H1 (cell line): ENCODE measurements around the gene SH3BP5. TPM values are rescaled to one million over a fixed set of nuclear protein-coding genes. Genes with fewer than 3 reads are reported as not detected.

Experiments
- CBX5 ChIP-seq: fragments of 300-800, 300-1000 bp; sonication (generic); IDR thresholded peaks from 2 replicates; pipeline ENCODE4 v1.7.1; 2016; ENCODE audit warnings: antibody characterized with exemption, low read length, low read depth
- CTBP2 ChIP-seq: IDR thresholded peaks from 2 replicates; pipeline ENCODE4 v1.7.0; 2011; ENCODE audit warnings: borderline replicate concordance, mild to moderate bottlenecking, moderate library complexity, mixed read lengths, low read length; ENCODE audit not compliant: insufficient read depth, insufficient read length
- EP300 ChIP-seq, 2 experiments: IDR thresholded peaks; 1 replicate in 1 of 2; 2 replicates in 1 of 2; pipeline ENCODE4 v1.6.1; 2011 to 2012; ENCODE audit warnings: low read depth in 2 of 2, low read length in 2 of 2, mild to moderate bottlenecking in 2 of 2, borderline replicate concordance in 1 of 2, inconsistent platforms in 1 of 2, moderate library complexity in 1 of 2
- EZH2 ChIP-seq: fragments of 200-600 bp; sonication (generic); IDR thresholded peaks from 2 replicates; pipeline ENCODE4 v1.7.1; 2012; ENCODE audit warnings: low read depth, mild to moderate bottlenecking, moderate library complexity, low read length, inconsistent platforms; ENCODE audit not compliant: severe bottlenecking
- NANOG ChIP-seq: IDR thresholded peaks from 2 replicates; pipeline ENCODE4 v1.6.1; 2011; ENCODE audit warnings: low read length, low read depth, mild to moderate bottlenecking, inconsistent platforms; ENCODE audit not compliant: insufficient read depth, poor library complexity, severe bottlenecking
- NRF1 ChIP-seq: IDR thresholded peaks from 2 replicates; pipeline ENCODE4 v1.6.1; 2011; ENCODE audit warnings: mild to moderate bottlenecking, low read depth, low read length, improper control_type of control experiment
- SIN3A ChIP-seq, 2 experiments: IDR thresholded peaks in 1 of 2; conservative IDR thresholded peaks in 1 of 2; 2 replicates each; pipeline ENCODE4 v1.6.1; 2011 to 2012; ENCODE audit warnings: low read length in 2 of 2, improper control_type of control experiment in 1 of 2, low read depth in 1 of 2, mild to moderate bottlenecking in 1 of 2
- polyA plus RNA-seq, 7 experiments: library from polyadenylated mRNA; depleted of rRNA in 3 of 7; stranded (reverse) in 5 of 7; unstranded in 2 of 7; fragments of >200 nt in 5 of 7; fragments of 200-250 nt in 2 of 7; gene quantifications; 1 replicate in 5 of 7; 2 replicates in 1 of 7; 4 replicates in 1 of 7; pipeline versions ENCODE4 v1.2.1 to v1.2.3, GENCODE V29; 2011 to 2013; ENCODE audit warnings: missing spikeins in 2 of 7, mixed read lengths in 2 of 7
- total RNA-seq: library from RNA; stranded (reverse); fragmentation: NEBNext Ultra II Directional; extraction: Animal tissue kit (Norgen Biotek cat#: 25700); gene quantifications from 2 replicates; pipeline ENCODE4 v1.2.1, GENCODE V29; 2021
- TF ChIP-seq, protein P1 (sequence below): fragments of 300-600 bp; sonication (generic); IDR thresholded peaks from 2 replicates; pipeline ENCODE4 v1.7.1; 2012; ENCODE audit warnings: low read length, moderate library complexity, mild to moderate bottlenecking, inconsistent platforms; ENCODE audit not compliant: insufficient replicate concordance

The SH3BP5 gene
- total and polyA plus RNA-seq, 2 of the 8 experiments (the other 6 are each of a cell fraction or from before 2014, with no cell fraction given) = 7.1 to 9.7 TPM

GRCh38 chr3:15331606-15332404 lies 581 bp downstream of the SH3BP5 start (continued):
- TF ChIP-seq CTBP2 (peak; percentile 57), NANOG (no peak), EP300 (IDR thresholded peaks at IDR 0.05; ENCODE audit: borderline replicate concordance in 1 of 2, low read depth in 2 of 2, low read length in 2 of 2) (no peak), SIN3A (conservative IDR thresholded peaks at IDR 0.05 in 1 of 2, IDR thresholded peaks at IDR 0.05 in 1 of 2; ENCODE audit: low read depth in 1 of 2, low read length in 2 of 2) (0 out of 4 replicates have a peak, but pooled peaks of 1 of the 2 experiments have one; percentile 33), EZH2 (peak; percentile 30), NRF1 (no peak), CBX5 (no peak)
- TF ChIP-seq, protein P1, sequence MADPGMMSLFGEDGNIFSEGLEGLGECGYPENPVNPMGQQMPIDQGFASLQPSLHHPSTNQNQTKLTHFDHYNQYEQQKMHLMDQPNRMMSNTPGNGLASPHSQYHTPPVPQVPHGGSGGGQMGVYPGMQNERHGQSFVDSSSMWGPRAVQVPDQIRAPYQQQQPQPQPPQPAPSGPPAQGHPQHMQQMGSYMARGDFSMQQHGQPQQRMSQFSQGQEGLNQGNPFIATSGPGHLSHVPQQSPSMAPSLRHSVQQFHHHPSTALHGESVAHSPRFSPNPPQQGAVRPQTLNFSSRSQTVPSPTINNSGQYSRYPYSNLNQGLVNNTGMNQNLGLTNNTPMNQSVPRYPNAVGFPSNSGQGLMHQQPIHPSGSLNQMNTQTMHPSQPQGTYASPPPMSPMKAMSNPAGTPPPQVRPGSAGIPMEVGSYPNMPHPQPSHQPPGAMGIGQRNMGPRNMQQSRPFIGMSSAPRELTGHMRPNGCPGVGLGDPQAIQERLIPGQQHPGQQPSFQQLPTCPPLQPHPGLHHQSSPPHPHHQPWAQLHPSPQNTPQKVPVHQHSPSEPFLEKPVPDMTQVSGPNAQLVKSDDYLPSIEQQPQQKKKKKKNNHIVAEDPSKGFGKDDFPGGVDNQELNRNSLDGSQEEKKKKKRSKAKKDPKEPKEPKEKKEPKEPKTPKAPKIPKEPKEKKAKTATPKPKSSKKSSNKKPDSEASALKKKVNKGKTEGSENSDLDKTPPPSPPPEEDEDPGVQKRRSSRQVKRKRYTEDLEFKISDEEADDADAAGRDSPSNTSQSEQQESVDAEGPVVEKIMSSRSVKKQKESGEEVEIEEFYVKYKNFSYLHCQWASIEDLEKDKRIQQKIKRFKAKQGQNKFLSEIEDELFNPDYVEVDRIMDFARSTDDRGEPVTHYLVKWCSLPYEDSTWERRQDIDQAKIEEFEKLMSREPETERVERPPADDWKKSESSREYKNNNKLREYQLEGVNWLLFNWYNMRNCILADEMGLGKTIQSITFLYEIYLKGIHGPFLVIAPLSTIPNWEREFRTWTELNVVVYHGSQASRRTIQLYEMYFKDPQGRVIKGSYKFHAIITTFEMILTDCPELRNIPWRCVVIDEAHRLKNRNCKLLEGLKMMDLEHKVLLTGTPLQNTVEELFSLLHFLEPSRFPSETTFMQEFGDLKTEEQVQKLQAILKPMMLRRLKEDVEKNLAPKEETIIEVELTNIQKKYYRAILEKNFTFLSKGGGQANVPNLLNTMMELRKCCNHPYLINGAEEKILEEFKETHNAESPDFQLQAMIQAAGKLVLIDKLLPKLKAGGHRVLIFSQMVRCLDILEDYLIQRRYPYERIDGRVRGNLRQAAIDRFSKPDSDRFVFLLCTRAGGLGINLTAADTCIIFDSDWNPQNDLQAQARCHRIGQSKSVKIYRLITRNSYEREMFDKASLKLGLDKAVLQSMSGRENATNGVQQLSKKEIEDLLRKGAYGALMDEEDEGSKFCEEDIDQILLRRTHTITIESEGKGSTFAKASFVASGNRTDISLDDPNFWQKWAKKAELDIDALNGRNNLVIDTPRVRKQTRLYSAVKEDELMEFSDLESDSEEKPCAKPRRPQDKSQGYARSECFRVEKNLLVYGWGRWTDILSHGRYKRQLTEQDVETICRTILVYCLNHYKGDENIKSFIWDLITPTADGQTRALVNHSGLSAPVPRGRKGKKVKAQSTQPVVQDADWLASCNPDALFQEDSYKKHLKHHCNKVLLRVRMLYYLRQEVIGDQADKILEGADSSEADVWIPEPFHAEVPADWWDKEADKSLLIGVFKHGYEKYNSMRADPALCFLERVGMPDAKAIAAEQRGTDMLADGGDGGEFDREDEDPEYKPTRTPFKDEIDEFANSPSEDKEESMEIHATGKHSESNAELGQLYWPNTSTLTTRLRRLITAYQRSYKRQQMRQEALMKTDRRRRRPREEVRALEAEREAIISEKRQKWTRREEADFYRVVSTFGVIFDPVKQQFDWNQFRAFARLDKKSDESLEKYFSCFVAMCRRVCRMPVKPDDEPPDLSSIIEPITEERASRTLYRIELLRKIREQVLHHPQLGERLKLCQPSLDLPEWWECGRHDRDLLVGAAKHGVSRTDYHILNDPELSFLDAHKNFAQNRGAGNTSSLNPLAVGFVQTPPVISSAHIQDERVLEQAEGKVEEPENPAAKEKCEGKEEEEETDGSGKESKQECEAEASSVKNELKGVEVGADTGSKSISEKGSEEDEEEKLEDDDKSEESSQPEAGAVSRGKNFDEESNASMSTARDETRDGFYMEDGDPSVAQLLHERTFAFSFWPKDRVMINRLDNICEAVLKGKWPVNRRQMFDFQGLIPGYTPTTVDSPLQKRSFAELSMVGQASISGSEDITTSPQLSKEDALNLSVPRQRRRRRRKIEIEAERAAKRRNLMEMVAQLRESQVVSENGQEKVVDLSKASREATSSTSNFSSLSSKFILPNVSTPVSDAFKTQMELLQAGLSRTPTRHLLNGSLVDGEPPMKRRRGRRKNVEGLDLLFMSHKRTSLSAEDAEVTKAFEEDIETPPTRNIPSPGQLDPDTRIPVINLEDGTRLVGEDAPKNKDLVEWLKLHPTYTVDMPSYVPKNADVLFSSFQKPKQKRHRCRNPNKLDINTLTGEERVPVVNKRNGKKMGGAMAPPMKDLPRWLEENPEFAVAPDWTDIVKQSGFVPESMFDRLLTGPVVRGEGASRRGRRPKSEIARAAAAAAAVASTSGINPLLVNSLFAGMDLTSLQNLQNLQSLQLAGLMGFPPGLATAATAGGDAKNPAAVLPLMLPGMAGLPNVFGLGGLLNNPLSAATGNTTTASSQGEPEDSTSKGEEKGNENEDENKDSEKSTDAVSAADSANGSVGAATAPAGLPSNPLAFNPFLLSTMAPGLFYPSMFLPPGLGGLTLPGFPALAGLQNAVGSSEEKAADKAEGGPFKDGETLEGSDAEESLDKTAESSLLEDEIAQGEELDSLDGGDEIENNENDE = no peak
